ENCODE measurements around the gene ZNF143. TPM values are rescaled to one million over a fixed set of nuclear protein-coding genes. Genes with fewer than 3 reads are reported as not detected.

ZNF143 gene
- total and polyA plus RNA-seq, 2 of the 13 experiments (the other 11 are each of a cell fraction or from before 2014, with no cell fraction given): 22.4 to 35.6 TPM

- peak; percentile 55 to 72; a peak in 2 of 4 replicates for TF ChIP-seq EP300 (IDR thresholded peaks at IDR 0.05; ENCODE audit: low read depth in 2 of 2, low read length in 2 of 2)
- TF ChIP-seq EP300 (CRISPR knock-in tag; IDR thresholded peaks at IDR 0.05; ENCODE audit: borderline replicate concordance): no peak; the same call in 1 of the 2 replicates
- TF ChIP-seq RXRB (CRISPR knock-in tag; IDR thresholded peaks at IDR 0.05; ENCODE audit: borderline replicate concordance): peak; percentile 74
- no peak for TF ChIP-seq NR2F2 (IDR thresholded peaks at IDR 0.05; ENCODE audit: borderline replicate concordance, low read depth)
- TF ChIP-seq NFKB2 (CRISPR knock-in tag; IDR thresholded peaks at IDR 0.05; ENCODE audit: borderline replicate concordance): no peak
- TF ChIP-seq, protein P1, sequence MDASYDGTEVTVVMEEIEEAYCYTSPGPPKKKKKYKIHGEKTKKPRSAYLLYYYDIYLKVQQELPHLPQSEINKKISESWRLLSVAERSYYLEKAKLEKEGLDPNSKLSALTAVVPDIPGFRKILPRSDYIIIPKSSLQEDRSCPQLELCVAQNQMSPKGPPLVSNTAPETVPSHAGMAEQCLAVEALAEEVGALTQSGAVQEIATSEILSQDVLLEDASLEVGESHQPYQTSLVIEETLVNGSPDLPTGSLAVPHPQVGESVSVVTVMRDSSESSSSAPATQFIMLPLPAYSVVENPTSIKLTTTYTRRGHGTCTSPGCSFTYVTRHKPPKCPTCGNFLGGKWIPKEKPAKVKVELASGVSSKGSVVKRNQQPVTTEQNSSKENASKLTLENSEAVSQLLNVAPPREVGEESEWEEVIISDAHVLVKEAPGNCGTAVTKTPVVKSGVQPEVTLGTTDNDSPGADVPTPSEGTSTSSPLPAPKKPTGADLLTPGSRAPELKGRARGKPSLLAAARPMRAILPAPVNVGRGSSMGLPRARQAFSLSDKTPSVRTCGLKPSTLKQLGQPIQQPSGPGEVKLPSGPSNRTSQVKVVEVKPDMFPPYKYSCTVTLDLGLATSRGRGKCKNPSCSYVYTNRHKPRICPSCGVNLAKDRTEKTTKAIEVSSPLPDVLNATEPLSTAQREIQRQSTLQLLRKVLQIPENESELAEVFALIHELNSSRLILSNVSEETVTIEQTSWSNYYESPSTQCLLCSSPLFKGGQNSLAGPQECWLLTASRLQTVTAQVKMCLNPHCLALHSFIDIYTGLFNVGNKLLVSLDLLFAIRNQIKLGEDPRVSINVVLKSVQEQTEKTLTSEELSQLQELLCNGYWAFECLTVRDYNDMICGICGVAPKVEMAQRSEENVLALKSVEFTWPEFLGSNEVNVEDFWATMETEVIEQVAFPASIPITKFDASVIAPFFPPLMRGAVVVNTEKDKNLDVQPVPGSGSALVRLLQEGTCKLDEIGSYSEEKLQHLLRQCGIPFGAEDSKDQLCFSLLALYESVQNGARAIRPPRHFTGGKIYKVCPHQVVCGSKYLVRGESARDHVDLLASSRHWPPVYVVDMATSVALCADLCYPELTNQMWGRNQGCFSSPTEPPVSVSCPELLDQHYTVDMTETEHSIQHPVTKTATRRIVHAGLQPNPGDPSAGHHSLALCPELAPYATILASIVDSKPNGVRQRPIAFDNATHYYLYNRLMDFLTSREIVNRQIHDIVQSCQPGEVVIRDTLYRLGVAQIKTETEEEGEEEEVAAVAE (CRISPR knock-in tag; IDR thresholded peaks at IDR 0.05; ENCODE audit: borderline replicate concordance): peak; percentile 45; the same call in 1 of the 2 replicates
- peak; percentile 96 for TF ChIP-seq SOX5 (CRISPR knock-in tag; IDR thresholded peaks at IDR 0.05; ENCODE audit: borderline replicate concordance)
- TF ChIP-seq AHDC1 (CRISPR knock-in tag; IDR thresholded peaks at IDR 0.05; ENCODE audit: borderline replicate concordance): no peak; the same call in 1 of the 2 replicates
- TF ChIP-seq ZFP41 (CRISPR knock-in tag; IDR thresholded peaks at IDR 0.05; ENCODE audit: borderline replicate concordance): no peak
- no peak for TF ChIP-seq HNRNPK (IDR thresholded peaks at IDR 0.05; ENCODE audit: low read depth, low read length, poor library complexity, severe bottlenecking)
- 0 out of 2 replicates have a peak, but pooled peaks have one; percentile 18 for TF ChIP-seq NR2C2 (CRISPR knock-in tag; IDR thresholded peaks at IDR 0.05; ENCODE audit: borderline replicate concordance)
- 0 out of 2 replicates have a peak, but pooled peaks have one; percentile 26 for TF ChIP-seq MYC (CRISPR knock-in tag; IDR thresholded peaks at IDR 0.05; ENCODE audit: borderline replicate concordance)
- peak; percentile 43; the same call in 1 of the 2 replicates for TF ChIP-seq SPEN (CRISPR knock-in tag; IDR thresholded peaks at IDR 0.05; ENCODE audit: low read depth)
- no peak for TF ChIP-seq ZNF430 (CRISPR knock-in tag; IDR thresholded peaks at IDR 0.05)
- TF ChIP-seq GLI4 (CRISPR knock-in tag; IDR thresholded peaks at IDR 0.05; ENCODE audit: borderline replicate concordance): no peak
- peak; percentile 48; the same call in 1 of the 2 replicates for TF ChIP-seq ZNF607 (CRISPR knock-in tag; IDR thresholded peaks at IDR 0.05; ENCODE audit: borderline replicate concordance)
- TF ChIP-seq GABPA (IDR thresholded peaks at IDR 0.05; ENCODE audit: low read depth, low read length): no peak
- no peak for TF ChIP-seq GABPA (CRISPR knock-in tag; IDR thresholded peaks at IDR 0.05; ENCODE audit: low read depth)
- TF ChIP-seq ZNF83 (CRISPR knock-in tag; IDR thresholded peaks at IDR 0.05; ENCODE audit: borderline replicate concordance): no peak
Observed at GRCh38 chr11:9565822-9566560, 105.2 kb downstream of the ZNF143 start (continued).
